ENCODE data around the gene C1RL.
A peak's percentile ranks its signal among the peaks of the same experiment; 100 is the strongest.
"Not testable (repeated sequence)": the region's sequence is repeated elsewhere in the genome, so short reads cannot be mapped to it uniquely, and the experiment has no call there.

C1RL gene

DNA sequence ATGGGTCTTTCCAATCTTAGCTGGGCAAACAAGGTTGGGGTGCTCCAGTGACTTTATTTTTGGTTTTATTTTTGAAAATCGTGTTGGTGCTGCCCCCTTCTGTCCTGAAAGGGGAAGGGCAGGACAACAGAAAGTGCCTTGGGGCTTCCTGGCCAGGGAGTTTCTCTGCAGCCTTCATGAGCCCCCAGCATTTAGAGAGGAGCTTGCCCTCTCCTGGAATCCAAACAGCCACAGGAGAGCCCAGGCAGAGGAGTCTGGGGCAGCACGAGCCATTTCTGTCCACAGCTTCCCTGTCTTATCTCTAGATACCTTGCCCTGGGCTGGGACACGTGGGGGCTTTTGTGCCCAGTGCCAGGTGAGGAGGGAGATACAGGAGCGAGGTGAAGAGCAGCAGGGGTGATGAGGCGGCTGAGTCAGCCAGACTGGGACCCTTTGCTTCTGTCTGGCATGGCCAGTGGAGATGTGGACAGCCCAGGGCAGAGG is 4.4 kb upstream of the C1RL start:
- DNase-seq = peak; percentile 76

DNA sequence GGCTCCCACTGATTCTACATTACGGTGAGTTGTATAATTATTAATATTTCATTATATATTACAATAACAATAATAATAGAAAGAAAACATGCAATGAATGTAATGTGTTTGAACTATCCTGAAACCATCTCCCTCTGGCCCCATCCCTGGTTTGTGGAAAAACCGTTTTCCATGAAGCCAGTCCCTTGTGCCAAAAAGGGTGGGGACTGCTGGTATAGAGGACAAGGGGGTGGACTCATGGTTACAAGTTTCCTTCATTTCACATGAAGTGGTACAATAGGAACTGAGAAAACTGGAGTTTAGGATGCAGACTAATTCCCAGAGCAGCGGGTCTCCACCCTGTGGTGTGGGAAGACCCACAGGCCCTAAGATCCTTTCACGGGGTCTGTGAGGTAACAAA is 3.0 kb upstream of the C1RL start:
- DNase-seq = no peak

DNA sequence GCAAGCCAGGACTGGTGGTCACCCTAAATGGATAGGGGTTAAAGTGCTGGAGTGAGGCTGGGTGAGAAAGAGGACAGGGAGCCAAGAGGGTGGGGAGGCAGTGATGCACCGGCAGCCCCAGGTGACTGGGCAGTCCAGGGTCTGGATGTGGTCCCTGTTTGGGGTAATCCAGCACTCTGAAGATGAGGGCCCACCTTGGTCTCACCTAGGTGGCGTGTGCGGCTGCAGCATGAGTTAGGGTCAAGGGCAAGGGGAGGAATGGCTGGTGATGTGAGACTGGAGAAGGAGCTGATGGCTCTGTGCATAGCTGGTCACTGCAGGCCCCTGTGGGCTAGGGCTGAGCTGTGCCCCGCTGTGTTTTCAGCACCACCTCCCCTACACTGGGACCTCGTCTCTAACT is 1.6 kb upstream of the C1RL start:
- DNase-seq = no peak

DNA sequence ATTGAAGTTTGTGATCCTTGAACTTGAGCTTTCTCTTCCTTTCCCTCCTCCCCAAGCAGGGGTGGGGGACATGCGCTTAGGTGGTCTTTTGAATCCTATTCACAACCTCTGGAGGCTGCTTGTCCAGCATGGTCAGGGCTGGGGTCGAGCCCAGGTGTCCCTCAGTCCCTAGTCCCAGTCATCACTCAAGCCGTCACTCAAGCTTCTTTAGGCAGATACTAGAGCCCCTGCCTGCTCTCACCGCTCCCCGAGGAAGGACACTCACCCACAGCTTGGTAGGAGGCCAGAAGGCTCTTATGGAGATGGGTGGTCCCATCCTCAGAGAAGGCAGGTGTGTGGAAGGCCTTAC is 532 bp upstream of the C1RL start:
- DNase-seq = no peak

DNA sequence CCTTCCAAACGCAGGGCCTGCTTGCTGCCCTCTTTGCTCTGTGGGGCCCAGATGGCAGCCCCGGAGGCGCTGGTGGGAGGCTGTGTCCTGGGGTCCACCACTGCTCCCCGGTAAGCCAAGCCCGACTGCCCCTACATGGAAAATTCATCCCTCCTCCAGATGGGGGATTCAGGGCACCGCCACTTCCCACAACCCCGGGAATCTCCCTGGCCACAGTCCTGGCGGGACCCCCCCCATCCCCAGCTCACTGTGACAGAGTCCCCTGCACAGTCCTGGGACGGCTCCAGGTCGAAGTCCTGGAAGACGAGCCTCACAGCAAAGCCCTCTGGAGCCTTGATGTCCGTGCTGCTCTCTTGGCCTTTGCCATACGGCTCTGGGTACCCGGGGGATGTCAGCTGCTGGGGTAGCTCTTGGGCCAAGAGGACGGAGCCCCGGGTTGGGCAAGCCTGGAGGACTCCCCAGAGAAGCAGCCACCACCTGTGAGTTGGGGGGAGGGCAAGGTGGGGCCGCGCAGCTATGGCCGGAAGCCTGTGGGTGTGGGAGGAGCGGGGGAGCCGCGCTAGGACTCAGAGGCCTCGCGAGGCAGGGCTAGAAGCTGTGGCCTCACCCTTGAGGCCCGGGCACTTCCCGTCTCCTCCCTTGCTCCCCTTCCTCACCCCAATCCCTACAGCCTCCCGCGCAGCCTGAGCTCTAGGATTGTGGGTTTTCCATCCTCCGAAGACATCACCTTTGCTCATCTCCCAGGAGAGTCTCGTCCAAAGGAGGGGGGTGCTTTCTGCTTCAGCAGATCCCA is 815 bp downstream of the C1RL start:
- DNase-seq = peak; percentile 78

DNA sequence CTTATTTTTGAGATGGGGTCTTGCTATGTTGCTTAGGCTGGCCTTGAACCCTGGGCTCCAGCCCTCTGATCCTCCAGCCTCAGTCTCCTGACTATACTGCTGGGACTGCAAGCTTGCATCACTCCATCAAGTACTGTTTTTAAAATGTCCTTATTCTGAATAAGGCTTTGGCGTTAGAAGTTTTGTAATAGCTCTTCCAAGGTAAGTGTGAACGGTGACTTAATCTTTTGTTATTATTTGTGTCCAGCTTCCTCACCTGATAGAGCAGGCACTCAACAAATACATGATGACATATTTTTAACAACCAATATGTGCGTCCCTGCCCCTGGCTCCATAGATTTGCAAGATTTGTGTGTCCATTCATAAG is 1.4 kb downstream of the C1RL start:
- DNase-seq = no peak

DNA sequence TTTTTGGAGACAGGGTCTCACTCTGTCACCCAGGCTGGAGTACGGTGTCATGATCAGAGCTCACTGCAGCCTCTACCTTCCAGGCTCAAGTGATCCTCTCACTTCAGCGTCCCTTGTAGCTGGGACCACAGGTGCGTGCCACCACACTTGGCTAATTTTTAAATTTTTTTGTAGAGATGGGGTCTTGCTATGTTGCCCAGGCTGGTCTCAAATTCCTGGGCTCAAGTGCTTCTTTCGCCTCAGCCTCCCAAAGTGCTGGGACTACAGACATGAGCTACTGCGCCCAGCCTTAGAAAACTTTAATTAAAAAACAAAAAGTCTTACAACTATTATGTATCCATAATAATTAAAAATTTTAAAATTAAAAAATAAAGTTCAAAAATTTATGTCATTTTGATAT is 1.8 kb downstream of the C1RL start:
- DNase-seq = not testable (repeated sequence)

DNA sequence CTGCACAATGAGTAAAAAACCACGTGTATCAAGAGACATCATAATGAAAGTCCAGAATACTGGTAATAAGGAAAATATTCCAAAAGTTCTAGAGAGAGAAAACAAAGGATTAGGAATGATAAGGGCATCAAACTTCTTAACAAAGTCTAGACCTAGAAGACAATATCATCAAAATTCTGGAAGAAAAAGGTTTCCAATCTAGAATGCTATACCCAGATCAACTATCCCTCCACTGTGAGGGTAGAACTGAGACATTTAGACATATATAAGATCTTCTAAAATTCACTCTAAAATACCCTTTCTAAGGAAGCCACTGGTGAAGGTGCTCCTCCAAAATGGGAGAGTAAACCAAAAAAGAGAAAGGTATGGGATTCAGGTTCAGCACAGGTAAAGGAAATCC is 2.9 kb downstream of the C1RL start:
- DNase-seq = no peak

DNA sequence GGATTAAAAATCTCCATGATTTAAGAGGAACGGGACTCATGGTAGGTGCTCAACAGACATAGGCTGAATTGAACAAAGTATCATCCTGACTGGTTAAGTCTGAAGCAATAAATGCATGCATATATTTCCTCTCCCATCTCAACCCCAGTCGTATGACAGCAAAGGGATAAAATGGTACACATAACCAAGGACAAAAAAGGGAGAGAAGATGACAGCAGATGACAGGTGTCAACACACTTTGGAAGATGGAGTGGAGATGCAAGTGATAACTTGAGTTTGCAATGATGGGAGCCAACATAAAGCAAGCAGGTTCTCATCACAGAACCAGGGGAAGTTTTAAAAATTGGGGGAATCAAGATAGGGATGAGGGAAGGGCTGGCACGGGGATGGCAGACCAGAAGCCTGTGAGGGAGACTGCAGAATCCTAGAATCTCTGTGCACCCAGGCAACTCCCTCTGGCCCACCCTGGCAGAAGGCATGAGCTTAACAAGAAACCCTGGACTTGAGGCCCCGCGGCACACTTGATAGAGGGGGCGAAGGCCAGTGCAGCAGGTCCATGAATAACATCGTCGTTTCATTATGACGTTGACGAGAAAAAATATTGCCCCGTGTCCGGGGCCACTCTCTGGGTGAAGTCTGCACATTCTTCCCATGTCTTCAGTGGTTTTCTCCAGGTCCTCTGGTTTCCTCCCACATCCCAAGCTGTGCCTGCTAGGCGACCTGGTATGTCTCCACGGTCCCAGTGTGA is 5.0 kb downstream of the C1RL start:
- DNase-seq = no peak

DNA sequence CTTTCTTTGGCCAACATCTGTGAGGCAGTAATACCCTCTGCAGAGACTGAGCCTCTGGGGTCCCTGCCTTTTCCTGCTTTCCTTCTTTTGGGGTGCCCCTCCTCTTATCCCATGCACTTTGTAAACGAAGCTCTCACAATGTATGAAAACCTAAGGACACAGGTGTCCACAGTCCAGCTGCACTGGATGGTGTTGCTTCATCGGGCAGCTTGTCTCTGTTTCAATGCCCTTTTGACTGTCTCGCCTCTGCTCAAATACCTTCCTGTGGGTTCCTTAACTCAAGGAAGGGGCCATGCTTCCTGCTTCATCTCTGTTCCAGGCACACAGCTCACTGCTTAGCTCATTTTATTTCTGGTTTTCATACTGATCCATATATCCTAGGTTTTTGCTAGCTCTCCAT is 6.4 kb downstream of the C1RL start:
- no peak for DNase-seq

DNA sequence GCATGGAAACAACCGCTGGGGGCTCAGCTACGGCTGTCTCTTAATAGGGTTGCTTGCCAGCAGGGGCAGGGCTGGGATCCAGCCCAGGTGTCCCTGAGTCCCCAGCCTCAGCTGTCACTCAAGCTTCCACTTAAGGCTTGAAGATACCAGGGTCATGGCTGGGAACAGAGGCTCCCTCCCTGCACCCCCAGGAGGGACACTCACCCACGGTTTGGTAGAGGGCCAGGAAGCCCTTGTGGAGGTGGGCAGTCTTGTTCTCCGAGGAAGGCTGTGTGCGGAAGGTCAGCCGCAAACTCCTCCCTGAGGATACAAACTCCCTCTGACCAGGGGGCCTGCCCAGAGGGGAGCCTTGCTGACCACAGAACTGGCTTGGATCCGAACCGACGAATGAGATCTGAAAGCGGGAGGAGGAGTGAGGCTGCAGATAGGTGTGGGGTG is 7.3 kb downstream of the C1RL start:
- no peak for DNase-seq

DNA sequence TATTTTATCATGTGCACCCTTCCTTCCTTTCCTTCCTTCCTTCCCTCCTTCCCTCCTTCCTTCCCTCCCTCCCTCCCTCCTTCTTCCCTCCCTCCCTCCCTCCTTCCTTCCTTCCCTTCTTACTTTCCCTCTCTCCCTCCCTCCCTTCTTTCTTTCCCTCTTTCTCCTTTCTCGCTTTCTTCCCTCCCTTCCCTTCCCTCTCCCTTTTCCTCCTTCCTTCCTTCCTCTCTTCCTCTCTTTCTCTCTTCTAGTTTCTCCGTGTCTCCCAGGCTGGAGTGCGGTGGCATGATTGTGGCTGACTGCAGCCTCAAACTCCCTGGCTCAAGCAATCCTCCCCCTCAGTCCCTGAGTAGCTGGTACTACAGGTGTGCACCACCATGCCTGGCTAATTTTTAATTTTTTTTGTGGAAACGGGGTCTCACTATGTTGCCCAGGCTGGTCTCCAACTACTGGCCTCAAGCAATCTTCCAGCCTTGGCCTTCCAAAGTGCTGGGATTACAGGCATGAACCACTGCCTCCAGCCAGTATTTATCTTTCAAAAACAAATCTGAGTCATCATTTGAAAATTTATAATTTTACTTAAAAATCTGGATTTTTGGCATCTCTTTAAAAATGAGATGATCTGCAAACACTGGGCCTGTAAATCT is 7.8 kb downstream of the C1RL start:
- no peak for DNase-seq

DNA sequence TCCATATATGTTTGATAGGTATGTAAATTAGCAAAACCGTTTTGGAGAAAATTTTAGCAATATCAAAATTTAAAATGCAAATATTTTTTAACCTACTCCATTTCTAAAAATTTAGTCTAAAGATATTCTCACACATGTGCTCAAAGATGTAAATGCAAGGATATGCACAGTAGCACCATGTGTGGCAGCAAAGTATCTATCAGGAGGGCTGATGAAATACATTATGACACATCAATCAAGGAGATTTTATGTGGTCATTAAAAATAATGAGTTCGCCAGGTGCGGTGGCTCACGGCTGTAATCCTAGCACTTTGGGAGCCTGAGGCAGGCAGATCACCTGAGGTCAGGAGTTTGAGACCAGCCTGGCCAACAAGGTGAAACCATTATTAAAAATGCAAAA is 8.8 kb downstream of the C1RL start:
- DNase-seq = no peak

DNA sequence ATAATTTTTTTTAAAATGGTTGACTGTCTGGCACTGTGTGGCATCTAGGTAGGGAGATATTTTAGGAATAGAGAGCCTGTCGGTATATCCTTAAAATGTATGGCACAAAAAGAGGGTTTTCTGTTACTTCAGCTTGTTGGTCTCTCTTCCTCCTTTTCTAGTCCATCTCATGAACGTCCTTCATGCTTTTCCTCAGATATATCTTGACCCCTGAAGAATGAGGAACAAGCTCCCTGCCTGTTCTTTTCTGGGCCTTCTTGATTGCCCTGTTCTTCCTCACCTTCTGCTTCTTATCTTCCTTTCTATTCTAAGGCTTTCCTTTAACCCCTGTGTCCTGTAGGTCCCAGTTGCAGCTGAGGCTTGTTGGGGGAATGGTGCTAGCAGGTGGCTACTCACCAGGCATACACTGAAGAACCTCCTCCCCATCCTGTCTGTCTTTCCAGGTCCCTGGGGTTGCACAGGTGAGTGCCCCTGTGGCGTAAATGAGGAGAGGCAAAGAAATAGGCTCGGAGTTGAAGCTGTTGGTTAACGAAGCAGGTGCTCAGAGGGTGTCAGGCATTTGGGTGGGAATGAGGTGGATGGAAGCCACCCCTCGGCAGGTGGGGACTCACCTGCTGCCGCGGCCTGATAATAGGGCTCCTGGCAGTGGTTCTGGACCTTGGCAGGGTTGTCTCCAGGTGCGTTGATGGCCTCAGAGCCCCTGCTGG is 9.6 kb downstream of the C1RL start:
- DNase-seq = no peak

DNA sequence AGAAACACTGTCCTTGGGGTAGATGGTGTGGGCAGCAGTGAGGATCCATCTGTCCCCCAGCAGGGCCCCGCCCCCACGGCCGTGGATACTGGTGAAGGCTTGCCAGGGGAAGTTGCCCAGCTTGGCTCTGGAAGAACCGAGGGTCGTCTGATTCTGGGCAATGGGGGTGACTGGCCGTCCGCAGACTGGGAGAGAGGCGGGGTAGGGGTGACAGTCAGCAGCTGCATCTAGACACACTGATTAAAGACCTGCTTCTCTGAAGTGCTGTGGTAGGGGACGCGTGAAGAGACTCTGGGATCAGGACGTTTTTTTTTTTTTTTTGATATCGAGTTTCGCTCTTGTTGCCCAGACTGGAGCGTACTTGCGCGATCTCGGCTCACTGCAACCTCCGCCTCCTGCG is 12.0 kb downstream of the C1RL start:
- DNase-seq = no peak

DNA sequence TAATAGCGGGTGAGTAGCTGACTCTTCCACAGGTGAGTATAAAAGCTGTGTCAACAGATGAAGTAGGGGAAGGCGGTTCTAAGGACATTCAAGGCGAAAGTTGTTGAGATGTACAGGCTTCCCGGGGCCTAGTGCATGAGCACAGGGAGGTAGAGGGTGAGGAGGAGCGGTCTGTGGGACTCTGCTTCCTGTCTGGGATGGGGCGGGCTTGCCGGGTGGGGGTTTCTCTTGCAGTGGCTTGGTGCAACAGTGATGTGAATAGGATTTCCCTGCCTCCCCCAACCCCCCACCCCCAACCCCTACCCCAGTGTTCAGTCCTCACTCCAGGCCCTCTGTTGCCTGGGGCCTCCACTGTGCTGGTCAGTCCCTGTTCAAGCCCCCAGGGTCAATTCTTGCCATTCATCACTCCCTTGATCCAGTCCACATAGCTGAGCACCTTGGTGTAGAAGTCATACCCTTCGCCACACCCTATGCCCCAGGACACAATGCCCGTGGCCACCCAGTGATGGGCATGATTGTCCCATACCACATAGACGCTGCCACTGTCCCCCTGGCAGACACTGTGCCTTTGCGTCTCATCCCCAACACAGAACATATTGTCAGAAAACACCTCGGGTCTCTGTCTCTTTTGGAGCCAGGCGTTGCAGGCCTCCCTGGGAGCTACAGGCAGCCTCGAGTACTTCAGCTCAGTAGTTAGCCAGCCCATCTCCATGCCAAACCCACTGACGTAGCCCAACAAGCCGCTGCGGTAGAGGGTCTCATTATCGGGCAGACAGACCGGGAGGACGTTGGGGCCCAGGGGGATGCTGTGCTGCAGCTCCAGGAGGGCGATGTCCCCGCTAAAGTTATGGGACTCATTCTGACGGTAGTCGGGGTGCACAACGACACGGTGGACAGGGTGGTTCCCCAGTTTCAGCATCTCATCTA is 12.7 kb downstream of the C1RL start:
- DNase-seq = no peak

DNA sequence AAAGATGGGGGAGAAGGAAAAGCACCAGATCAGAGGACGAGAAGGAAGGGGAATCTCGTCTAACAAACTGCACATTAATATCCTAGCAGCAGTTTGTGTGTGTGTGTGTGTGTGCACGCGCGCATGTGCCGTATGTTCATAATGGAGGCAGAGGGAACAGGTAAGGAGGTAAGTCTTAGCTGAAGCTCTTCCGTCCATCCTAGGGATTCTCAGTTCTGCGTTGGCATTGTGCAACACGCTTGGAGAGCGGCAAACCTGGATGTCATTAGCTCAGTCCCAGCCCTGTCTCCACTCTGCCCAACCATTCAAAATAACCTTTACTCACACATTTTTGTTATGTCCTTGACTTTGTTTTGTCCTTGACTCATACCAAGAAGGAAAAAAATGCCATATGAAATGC is 15.1 kb downstream of the C1RL start:
- DNase-seq = no peak

DNA sequence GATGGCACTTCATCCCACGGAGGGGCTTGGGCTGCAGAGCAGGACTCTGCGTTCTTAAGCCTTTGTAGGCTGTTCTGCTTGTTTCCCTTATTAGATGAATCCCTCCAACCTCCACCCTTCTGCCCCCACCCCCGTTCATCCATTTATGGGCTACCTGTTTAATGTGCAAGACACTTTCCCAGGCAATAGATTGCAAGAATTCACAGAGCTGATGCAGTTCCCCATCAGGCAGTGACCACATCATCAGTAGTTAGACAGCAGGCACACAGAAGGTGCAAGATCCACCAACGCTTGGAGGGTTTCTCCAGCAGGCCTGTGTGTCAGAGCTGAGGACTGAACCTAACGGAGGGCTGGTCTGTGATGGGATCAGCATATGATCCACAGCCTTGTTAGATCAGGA is 15.5 kb downstream of the C1RL start:
- DNase-seq = no peak

DNA sequence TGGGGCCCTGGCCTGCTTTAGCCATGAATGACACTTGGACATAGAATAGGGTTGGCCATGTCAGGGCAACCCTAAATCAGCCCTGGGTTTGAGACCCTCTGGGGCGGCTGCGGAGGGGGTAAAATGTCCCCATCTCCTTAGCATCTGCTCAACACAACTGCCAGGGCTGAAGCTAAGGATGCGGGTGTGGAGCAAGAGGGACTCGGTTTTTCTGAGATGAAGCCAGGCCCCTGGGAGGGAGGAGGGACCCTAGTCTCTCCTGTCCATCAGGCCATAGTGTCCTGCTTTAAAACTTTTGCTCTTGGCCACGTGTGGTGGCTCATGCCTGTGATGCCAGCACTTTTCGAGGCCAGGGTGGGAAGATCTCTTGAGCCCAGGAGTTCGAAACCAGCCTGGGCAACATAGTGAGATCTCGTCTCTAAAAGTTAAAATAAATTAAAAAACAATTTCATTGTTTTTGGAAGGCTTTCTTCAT is 16.0 kb downstream of the C1RL start:
- DNase-seq = no peak

DNA sequence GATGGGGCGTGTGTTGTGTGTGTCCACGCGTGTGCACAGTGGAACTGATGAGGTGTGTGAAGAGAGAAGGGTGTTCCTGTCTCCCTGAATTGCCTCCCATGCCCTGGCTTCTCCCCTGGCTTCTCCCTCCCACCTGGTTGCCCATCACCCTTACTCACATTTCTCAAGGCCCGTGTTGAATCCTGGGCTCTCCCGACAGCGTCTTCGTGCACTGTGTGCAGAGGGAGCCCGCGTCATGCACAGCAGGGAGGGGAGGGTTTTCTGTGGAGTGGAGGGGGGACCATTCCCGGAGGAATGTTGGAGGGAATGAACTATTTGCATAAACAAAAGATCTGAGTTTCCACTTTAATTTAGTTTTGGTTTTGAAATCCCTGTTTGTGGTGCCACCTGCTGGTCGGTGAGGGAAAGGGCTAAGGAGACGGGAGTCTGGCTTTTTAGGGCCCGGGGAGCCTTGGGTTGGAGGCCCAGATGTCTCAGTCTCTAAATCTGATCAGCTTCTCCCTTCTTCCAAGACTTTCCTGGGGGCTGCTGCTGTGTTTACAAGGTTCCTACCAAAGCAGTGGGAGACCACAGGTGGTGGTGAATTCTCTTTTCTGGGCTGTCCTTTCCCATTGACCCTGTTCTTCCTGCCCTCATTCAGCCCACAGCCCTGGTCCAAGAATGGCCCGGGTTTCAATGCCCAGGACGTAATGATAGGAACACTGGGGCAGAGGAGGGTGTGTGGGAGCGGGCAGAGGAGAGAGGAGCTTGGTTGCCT is 16.6 kb downstream of the C1RL start, which contains the start of gene C1R:
Gene C1R (minus strand): TSS at position 217 of the 757 bp plus-strand sequence. CDS start 57 bp downstream, at position 160.
- peak; percentile 65 for DNase-seq

DNA sequence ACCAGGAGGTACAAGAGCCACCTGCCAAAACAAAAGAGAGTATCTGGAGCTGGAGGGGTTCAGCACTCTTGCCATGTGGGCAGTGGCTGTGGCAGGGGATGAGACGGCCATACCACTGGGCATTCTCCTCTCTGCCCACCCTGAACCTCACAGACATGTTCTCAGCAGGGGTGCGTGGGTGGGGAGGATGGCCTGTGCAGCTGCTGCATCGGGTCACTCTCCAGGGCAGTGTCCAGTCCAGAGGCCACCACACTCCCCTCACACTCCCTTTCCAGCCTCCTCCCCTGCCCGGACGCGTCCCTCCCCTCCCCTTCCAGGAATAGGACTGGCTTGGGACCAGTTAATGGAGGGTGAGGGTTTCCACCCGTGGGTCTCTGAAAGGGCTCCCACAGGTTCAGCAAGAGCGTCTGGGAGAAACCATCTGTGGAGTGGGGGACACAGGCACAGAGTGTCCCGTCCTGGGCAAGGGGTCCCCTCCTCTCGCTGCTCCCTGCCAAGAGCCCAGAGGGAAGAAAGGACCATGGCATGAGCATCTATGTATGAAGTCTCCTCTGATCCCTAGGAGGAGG is 17.3 kb downstream of the C1RL start:
- DNase-seq = no peak

Measured in CD4-positive, alpha-beta T cell treated with Interleukin-4 for 4 hours (primary cell).